ENCODE results near the gene HELLS. TPM values are rescaled to one million over a fixed set of nuclear protein-coding genes. Genes with fewer than 3 reads are reported as not detected.

HELLS gene
- polyA plus RNA-seq, 1 of the 3 experiments (the other 2 are of a cell fraction) = 17.3 TPM

- no peak for TF ChIP-seq TAF1 (IDR thresholded peaks at IDR 0.05; ENCODE audit: borderline replicate concordance, low read depth, low read length)
Measured at GRCh38 chr10:94645285-94645684, 99.7 kb downstream of the HELLS start (continued).

Other genes starting within 250 kb of the HELLS start
- 9.0 and 15.4 TPM in 2 replicates for gene NOC3L, start 182.8 kb upstream of the HELLS start, polyA plus RNA-seq (2012; rRNA removed)
- 1.8 and 2.5 TPM in 2 replicates for gene TBC1D12, start 143.2 kb upstream of the HELLS start, polyA plus RNA-seq (2012; rRNA removed)
- not detected in 2 replicates for gene CYP2C18, start 137.9 kb downstream of the HELLS start, polyA plus RNA-seq (2012; rRNA removed)
- gene CYP2C19, start 216.9 kb downstream of the HELLS start, polyA plus RNA-seq (2012; rRNA removed) = not detected in 2 replicates